ENCODE results near the gene ZNF350. TPM values are rescaled to one million over a fixed set of nuclear protein-coding genes. Genes with fewer than 3 reads are reported as not detected.
"Not testable (repeated sequence)": the region's sequence is repeated elsewhere in the genome, so short reads cannot be mapped to it uniquely, and the experiment has no call there.

Gene ZNF350
- total and polyA plus RNA-seq, 2 experiments from 2014 or later, result 7.3 to 7.5 TPM

GRCh38 chr19:51980116-51980736, 6.4 kb downstream of the ZNF350 start:
- peaks cover 10% of the 10 kb centered on the region; the same call in 1 of the 2 replicates for H3K36me3 ChIP-seq (ENCODE audit: low read depth)
- peaks cover 3% of the 10 kb centered on the region; the same call in 1 of the 2 replicates for H3K4me1 ChIP-seq (ENCODE audit: insufficient read depth)
- H3K79me2 ChIP-seq (ENCODE audit: insufficient read depth), result peaks cover 98% of the 10 kb centered on the region
- no peaks in the 10 kb centered on the region for H3F3A ChIP-seq (ENCODE audit: insufficient read depth)
- 92 to 95% methylated on average over 6 of the region's 6 CpGs for WGBS, 2 experiments (ENCODE audit: low coverage in 1 of 2, low lambda C conversion rate in 2 of 2, missing lambda C conversion rate in 2 of 2)
- no peak overlapping the region for H2AFZ ChIP-seq
- H4K20me1 ChIP-seq (ENCODE audit: insufficient read depth), result no peaks in the 10 kb centered on the region
- H3K27ac ChIP-seq, result no peak overlapping the region
- H3K9ac ChIP-seq, result no peak overlapping the region
- no peak overlapping the region for H3K4me3 ChIP-seq
- DNase-seq, result no peak
- no peaks in the 10 kb centered on the region for H3K27me3 ChIP-seq (replicated peaks; ENCODE audit: insufficient read depth)
- no peak for TF ChIP-seq EZH2phosphoT487 (IDR thresholded peaks at IDR 0.05; ENCODE audit: insufficient read depth, low read depth)
- no peak for TF ChIP-seq EZH2 (IDR thresholded peaks at IDR 0.05; ENCODE audit: insufficient read depth, poor library complexity, severe bottlenecking)
- H3K9me2 ChIP-seq (ENCODE audit: insufficient read depth), result no peaks in the 10 kb centered on the region
- no peaks in the 10 kb centered on the region for H3K9me3 ChIP-seq (ENCODE audit: low read depth)
- H3K4me2 ChIP-seq (ENCODE audit: unreplicated experiment), result no peak overlapping the region
- in situ Hi-C loops (cut with MboI), result no loop called here

- no peak overlapping the region for H3K27ac ChIP-seq
- no peaks in the 10 kb centered on the region for H3K4me1 ChIP-seq (ENCODE audit: insufficient read depth)
- DNase-seq, result no peak
- no peak overlapping the region for H2AFZ ChIP-seq
- no peak overlapping the region for H3K4me2 ChIP-seq (ENCODE audit: unreplicated experiment)
- no peaks in the 10 kb centered on the region for H3K9me3 ChIP-seq (ENCODE audit: low read depth)
- peaks cover 98% of the 10 kb centered on the region for H3K79me2 ChIP-seq (ENCODE audit: insufficient read depth)
- H4K20me1 ChIP-seq (ENCODE audit: insufficient read depth), result no peaks in the 10 kb centered on the region
- H3K36me3 ChIP-seq (ENCODE audit: low read depth), result peaks cover 23% of the 10 kb centered on the region
- H3K27me3 ChIP-seq (replicated peaks; ENCODE audit: insufficient read depth), result no peaks in the 10 kb centered on the region
- no peaks in the 10 kb centered on the region for H3K9me2 ChIP-seq (ENCODE audit: insufficient read depth)
- WGBS, 2 experiments (ENCODE audit: low coverage in 1 of 2, low lambda C conversion rate in 2 of 2, missing lambda C conversion rate in 2 of 2), result 89 to 94% methylated on average over 4 of the region's 4 CpGs
- in situ Hi-C loops (cut with MboI), result no loop called here
- no peak overlapping the region for H3K4me3 ChIP-seq
- H3F3A ChIP-seq (ENCODE audit: insufficient read depth), result no peaks in the 10 kb centered on the region
- no peak for TF ChIP-seq EZH2phosphoT487 (IDR thresholded peaks at IDR 0.05; ENCODE audit: insufficient read depth, low read depth)
- TF ChIP-seq EZH2 (IDR thresholded peaks at IDR 0.05; ENCODE audit: insufficient read depth, poor library complexity, severe bottlenecking), result no peak
- H3K9ac ChIP-seq, result no peak overlapping the region
Observed at GRCh38 chr19:51978882-51979281, 7.8 kb downstream of the ZNF350 start.

- Histone ChIP-seq H3K9ac (no peak overlapping the region), H3K79me2 (ENCODE audit: insufficient read depth) (peaks cover 95% of the 10 kb centered on the region), H3K27ac (no peak overlapping the region), H2AFZ (no peak overlapping the region), H3K9me2 (ENCODE audit: insufficient read depth) (no peaks in the 10 kb centered on the region), H3K4me1 (ENCODE audit: insufficient read depth) (no peaks in the 10 kb centered on the region), H3K9me3 (ENCODE audit: low read depth) (no peaks in the 10 kb centered on the region), H3F3A (ENCODE audit: insufficient read depth) (no peaks in the 10 kb centered on the region), H4K20me1 (ENCODE audit: insufficient read depth) (no peaks in the 10 kb centered on the region), H3K4me2 (ENCODE audit: unreplicated experiment) (no peak overlapping the region), H3K4me3 (no peak overlapping the region), H3K27me3 (replicated peaks; ENCODE audit: insufficient read depth) (no peaks in the 10 kb centered on the region), H3K36me3 (ENCODE audit: low read depth) (peaks cover 38% of the 10 kb centered on the region)
- DNase-seq, result no peak
- 87 to 91% methylated on average over 7 of the region's 7 CpGs for WGBS, 2 experiments (ENCODE audit: low coverage in 1 of 2, low lambda C conversion rate in 2 of 2, missing lambda C conversion rate in 2 of 2)
- no peak for TF ChIP-seq EZH2 (IDR thresholded peaks at IDR 0.05; ENCODE audit: insufficient read depth, poor library complexity, severe bottlenecking)
- no peak for TF ChIP-seq EZH2phosphoT487 (IDR thresholded peaks at IDR 0.05; ENCODE audit: insufficient read depth, low read depth)
- in situ Hi-C loops (cut with MboI), result no loop called here
Observed at GRCh38 chr19:51977346-51977745, 9.3 kb downstream of the ZNF350 start.

- 90 to 96% methylated on average over 3 of the region's 3 CpGs for WGBS, 2 experiments (ENCODE audit: low coverage in 1 of 2, low lambda C conversion rate in 2 of 2, missing lambda C conversion rate in 2 of 2)
- no peak overlapping the region for H2AFZ ChIP-seq
- no peak for TF ChIP-seq EZH2phosphoT487 (IDR thresholded peaks at IDR 0.05; ENCODE audit: insufficient read depth, low read depth)
- no peak for TF ChIP-seq EZH2 (IDR thresholded peaks at IDR 0.05; ENCODE audit: insufficient read depth, poor library complexity, severe bottlenecking)
- no peaks in the 10 kb centered on the region for H3K9me2 ChIP-seq (ENCODE audit: insufficient read depth)
- no peaks in the 10 kb centered on the region for H3K4me1 ChIP-seq (ENCODE audit: insufficient read depth)
- H3K79me2 ChIP-seq (ENCODE audit: insufficient read depth), result peaks cover 90% of the 10 kb centered on the region
- DNase-seq, result no peak
- H3K27ac ChIP-seq, result no peak overlapping the region
- H3K4me2 ChIP-seq (ENCODE audit: unreplicated experiment), result no peak overlapping the region
- H3F3A ChIP-seq (ENCODE audit: insufficient read depth), result no peaks in the 10 kb centered on the region
- in situ Hi-C loops (cut with MboI), result no loop called here
- H3K27me3 ChIP-seq (replicated peaks; ENCODE audit: insufficient read depth), result no peaks in the 10 kb centered on the region
- H4K20me1 ChIP-seq (ENCODE audit: insufficient read depth), result no peaks in the 10 kb centered on the region
- no peak overlapping the region for H3K4me3 ChIP-seq
- no peak overlapping the region for H3K9ac ChIP-seq
- peaks cover 43% of the 10 kb centered on the region for H3K36me3 ChIP-seq (ENCODE audit: low read depth)
- H3K9me3 ChIP-seq (ENCODE audit: low read depth), result no peaks in the 10 kb centered on the region
Observed at GRCh38 chr19:51976852-51977251, 9.8 kb downstream of the ZNF350 start.

- H3K9me3 ChIP-seq (ENCODE audit: low read depth), result not testable (repeated sequence)
- 94 to 96% methylated on average over 17 of the region's 17 CpGs for WGBS, 2 experiments (ENCODE audit: low coverage in 1 of 2, low lambda C conversion rate in 2 of 2, missing lambda C conversion rate in 2 of 2)
Observed at GRCh38 chr19:51975787-51976186, 10.9 kb downstream of the ZNF350 start.

More at GRCh38 chr19:51975787-51976186, 10.9 kb downstream of the ZNF350 start:
- H3K4me1 ChIP-seq (ENCODE audit: insufficient read depth); H2AFZ ChIP-seq; DNase-seq; H3K27ac ChIP-seq; H3K4me3 ChIP-seq; H3K4me2 ChIP-seq (ENCODE audit: unreplicated experiment); H3F3A ChIP-seq (ENCODE audit: insufficient read depth); in situ Hi-C loops (cut with MboI); H3K9me2 ChIP-seq (ENCODE audit: insufficient read depth); H3K9ac ChIP-seq; H3K27me3 ChIP-seq (replicated peaks; ENCODE audit: insufficient read depth); H4K20me1 ChIP-seq (ENCODE audit: insufficient read depth): not testable (repeated sequence)
- peaks cover 54% of the 10 kb centered on the region for H3K36me3 ChIP-seq (ENCODE audit: low read depth)
- H3K79me2 ChIP-seq (ENCODE audit: insufficient read depth), result peaks cover 85% of the 10 kb centered on the region
